ENCODE data around the gene LZTR1.

The LZTR1 gene

GRCh38 chr22:21010426-21011113 lies 28.5 kb downstream of the LZTR1 start:
- Histone ChIP-seq H3K4me2 (no peak overlapping the region), H3K4me1 (peaks cover 19 to 28% (median 24%) of the 10 kb centered on the region in 10 experiments), H3K27me3 (no peaks in the 10 kb centered on the region), H3K9me3 (replicated peaks in 1 of 11) (no peaks in the 10 kb centered on the region), H4K20me1 (peaks cover 0 to 9% (median 0%) of the 10 kb centered on the region in 11 experiments; a peak in 5 of 22 replicates), H3K9ac (no peak overlapping the region), H3K36me3 (no peaks in the 10 kb centered on the region), H3K4me3 (no peak overlapping the region), H3K27ac (no peak overlapping the region)
- TF ChIP-seq Cebpa-rat (IDR thresholded peaks at IDR 0.05): no peak

- H3K9me3 ChIP-seq (replicated peaks in 1 of 11): no peaks in the 10 kb centered on the region
- H3K4me3 ChIP-seq: no peak overlapping the region
- H3K4me2 ChIP-seq: peak overlapping the region in 8 of 11 experiments; percentile 88 to 98 (median 96); a peak in 6 of 22 replicates
These were observed 30.6 kb downstream of the LZTR1 start for GRCh38 chr22:21012446-21013407.

GRCh38 chr22:21013657-21014201 lies 31.6 kb downstream of the LZTR1 start:
- H3K4me3 ChIP-seq: peak overlapping the region; percentile 41 to 72 (median 60)
- peak overlapping the region; percentile 85 to 98 (median 94) for H3K4me2 ChIP-seq
- no peak for TF ChIP-seq Cebpa-rat (IDR thresholded peaks at IDR 0.05)
- peaks cover 26 to 42% (median 33%) of the 10 kb centered on the region in 10 experiments for H3K4me1 ChIP-seq
- H3K27ac ChIP-seq: peak overlapping the region in 9 of 11 experiments; percentile 30 to 78 (median 57); a peak in 14 of 22 replicates
- no peaks in the 10 kb centered on the region for H3K9me3 ChIP-seq (replicated peaks in 1 of 11)
- no peaks in the 10 kb centered on the region for H3K36me3 ChIP-seq
- H3K9ac ChIP-seq: peak overlapping the region; percentile 36 to 76 (median 67); a peak in 20 of 22 replicates
- no peaks in the 10 kb centered on the region for H3K27me3 ChIP-seq
- peaks cover 0 to 9% (median 0%) of the 10 kb centered on the region in 11 experiments; a peak in 5 of 22 replicates for H4K20me1 ChIP-seq

More at GRCh38 chr22:21012446-21013407, 30.6 kb downstream of the LZTR1 start:
- peaks cover 26 to 42% (median 33%) of the 10 kb centered on the region in 10 experiments for H3K4me1 ChIP-seq
- H3K36me3 ChIP-seq: no peaks in the 10 kb centered on the region
- no peaks in the 10 kb centered on the region for H3K27me3 ChIP-seq
- H4K20me1 ChIP-seq: peaks cover 0 to 9% (median 0%) of the 10 kb centered on the region in 11 experiments; a peak in 5 of 22 replicates
- no peak overlapping the region for H3K9ac ChIP-seq
- TF ChIP-seq Cebpa-rat (IDR thresholded peaks at IDR 0.05): no peak
- no peak overlapping the region for H3K27ac ChIP-seq

GRCh38 chr22:21014202-21014725 lies 32.2 kb downstream of the LZTR1 start:
- H3K4me3 ChIP-seq: peak overlapping the region; percentile 41 to 72 (median 60)
- peaks cover 26 to 42% (median 33%) of the 10 kb centered on the region in 10 experiments for H3K4me1 ChIP-seq
- H3K9ac ChIP-seq: peak overlapping the region; percentile 38 to 76 (median 67); a peak in 21 of 22 replicates
- no peaks in the 10 kb centered on the region for H3K27me3 ChIP-seq
- peak overlapping the region; percentile 85 to 98 (median 94) for H3K4me2 ChIP-seq
- H3K36me3 ChIP-seq: no peaks in the 10 kb centered on the region
- no peak for TF ChIP-seq Cebpa-rat (IDR thresholded peaks at IDR 0.05)
- H3K9me3 ChIP-seq (replicated peaks in 1 of 11): no peaks in the 10 kb centered on the region
- H4K20me1 ChIP-seq: peaks cover 0 to 9% (median 0%) of the 10 kb centered on the region in 11 experiments; a peak in 5 of 22 replicates
- peak overlapping the region in 10 of 11 experiments; percentile 24 to 78 (median 70); a peak in 17 of 22 replicates for H3K27ac ChIP-seq

GRCh38 chr22:21014726-21015465 lies 32.8 kb downstream of the LZTR1 start, which contains the start of gene P2RX6:
Gene P2RX6 (plus strand): TSS chr22:21015165. CDS start chr22:21015175, 10 bp downstream.
- H4K20me1 ChIP-seq: peaks cover 0 to 8% (median 0%) of the 10 kb centered on the region in 11 experiments; a peak in 5 of 22 replicates
- peak within 1 kb of the TSS in 10 of 11 experiments; percentile 24 to 78 (median 70); a peak in 18 of 22 replicates for H3K27ac ChIP-seq
- peaks cover 26 to 42% (median 33%) of the 10 kb centered on the region in 10 experiments for H3K4me1 ChIP-seq
- TF ChIP-seq Cebpa-rat (IDR thresholded peaks at IDR 0.05): no peak
- H3K4me2 ChIP-seq: peak within 1 kb of the TSS; percentile 85 to 98 (median 94)
- H3K4me3 ChIP-seq: peak within 1 kb of the TSS; percentile 41 to 72 (median 60)
- H3K36me3 ChIP-seq: no peaks in the 10 kb centered on the region
- no peaks in the 10 kb centered on the region for H3K9me3 ChIP-seq (replicated peaks in 1 of 11)
- H3K27me3 ChIP-seq: no peaks in the 10 kb centered on the region
- H3K9ac ChIP-seq: peak within 1 kb of the TSS; percentile 38 to 76 (median 67); a peak in 21 of 22 replicates

GRCh38 chr22:21015466-21016006 lies 33.4 kb downstream of the LZTR1 start:
- H3K36me3 ChIP-seq: no peaks in the 10 kb centered on the region
- H4K20me1 ChIP-seq: peaks cover 0 to 5% (median 0%) of the 10 kb centered on the region in 11 experiments; a peak in 5 of 22 replicates
- no peaks in the 10 kb centered on the region for H3K9me3 ChIP-seq (replicated peaks in 1 of 11)
- no peak for TF ChIP-seq Cebpa-rat (IDR thresholded peaks at IDR 0.05)
- H3K4me1 ChIP-seq: peaks cover 26 to 42% (median 33%) of the 10 kb centered on the region in 10 experiments
- H3K4me2 ChIP-seq: peak overlapping the region; percentile 85 to 98 (median 94)
- no peaks in the 10 kb centered on the region for H3K27me3 ChIP-seq
- peak overlapping the region in 5 of 10 experiments; percentile 54 to 72 (median 62); a peak in 9 of 20 replicates for H3K4me3 ChIP-seq
- peak overlapping the region in 9 of 11 experiments; percentile 20 to 76 (median 68); a peak in 15 of 22 replicates for H3K27ac ChIP-seq
- peak overlapping the region in 10 of 11 experiments; percentile 34 to 76 (median 62); a peak in 16 of 22 replicates for H3K9ac ChIP-seq

GRCh38 chr22:21016644-21017420 lies 34.7 kb downstream of the LZTR1 start:
- H3K27ac ChIP-seq: no peak overlapping the region
- no peaks in the 10 kb centered on the region for H3K9me3 ChIP-seq (replicated peaks in 1 of 11)
- no peak for TF ChIP-seq Cebpa-rat (IDR thresholded peaks at IDR 0.05)
- H3K4me3 ChIP-seq: no peak overlapping the region
- H3K27me3 ChIP-seq: no peaks in the 10 kb centered on the region
- no peaks in the 10 kb centered on the region for H3K36me3 ChIP-seq
- peak overlapping the region in 1 of 11 experiments; percentile 20; a peak in 1 of 22 replicates for H3K4me2 ChIP-seq
- peaks cover 26 to 42% (median 33%) of the 10 kb centered on the region in 10 experiments for H3K4me1 ChIP-seq
- H3K9ac ChIP-seq: no peak overlapping the region
- peaks cover 0 to 5% (median 0%) of the 10 kb centered on the region in 11 experiments; a peak in 4 of 22 replicates for H4K20me1 ChIP-seq
